ENCODE results near the gene ZNF557. TPM values are rescaled to one million over a fixed set of nuclear protein-coding genes. Genes with fewer than 3 reads are reported as not detected.

ZNF557 gene
- total and polyA plus RNA-seq, 2 of the 8 experiments (the other 6 are each of a cell fraction or from before 2014, with no cell fraction given), result 1.4 to 7.4 TPM

- H4K20me1 ChIP-seq (replicated peaks in 1 of 2; ENCODE audit: control insufficient read depth in 1 of 2, insufficient read depth in 2 of 2, low read length in 2 of 2), result no peaks in the 10 kb centered on the region
- no peak overlapping the region for H4K5ac ChIP-seq (ENCODE audit: insufficient read length, low read depth, low read length)
- DNase-seq (ENCODE audit: low read depth in 1 of 2, low spot score in 2 of 2) (no peak), FAIRE-seq (no peak)
- no peak overlapping the region for H3K4ac ChIP-seq (replicated peaks; ENCODE audit: insufficient read length, low read depth, low read length)
- H2BK120ac ChIP-seq (replicated peaks; ENCODE audit: low read depth, low read length), result no peak overlapping the region
- peaks cover 6 to 10% of the 10 kb centered on the region in 2 experiments; a peak in 2 of 4 replicates for H3K9me3 ChIP-seq (ENCODE audit: insufficient read depth in 2 of 2, low read depth in 1 of 2, low read length in 1 of 2)
- H4K91ac ChIP-seq (replicated peaks; ENCODE audit: insufficient read length, low read length), result no peak overlapping the region
- H2AFZ ChIP-seq (ENCODE audit: low read length), result 0 out of 2 replicates have a peak overlapping the region, but pooled peaks have one; percentile 1
- no peaks in the 10 kb centered on the region for H3K27me3 ChIP-seq (replicated peaks in 1 of 4; ENCODE audit: control insufficient read depth in 3 of 4, extremely low read depth in 1 of 4, insufficient read depth in 3 of 4, low read length in 3 of 4)
- peaks cover 5 to 25% (median 12%) of the 10 kb centered on the region in 4 experiments; a peak in 7 of 8 replicates for H3K36me3 ChIP-seq (ENCODE audit: control insufficient read depth in 2 of 4, insufficient read depth in 4 of 4, low read length in 3 of 4)
- H3K4me2 ChIP-seq (ENCODE audit: insufficient read depth in 1 of 2, low read depth in 2 of 2, low read length in 2 of 2), result peak overlapping the region; percentile 66 to 79
- H3K9ac ChIP-seq (replicated peaks in 1 of 4; ENCODE audit: extremely low read depth in 1 of 4, low read depth in 3 of 4, low read length in 3 of 4), result peak overlapping the region; percentile 56 to 59 (median 58)
- peak overlapping the region; percentile 85 to 95 (median 90) for H3K4me3 ChIP-seq (ENCODE audit: extremely low read depth in 1 of 4, insufficient read depth in 2 of 4, low read depth in 3 of 4, low read length in 4 of 4)
- H3K14ac ChIP-seq (ENCODE audit: insufficient read length), result no peak overlapping the region
- peaks cover 0 to 8% of the 10 kb centered on the region in 2 experiments; a peak in 2 of 4 replicates for H3K79me2 ChIP-seq (ENCODE audit: control insufficient read depth in 1 of 2, insufficient read depth in 2 of 2, low read length in 2 of 2)
- no peak overlapping the region for H2BK12ac ChIP-seq (ENCODE audit: low read depth, low read length)
- no peak overlapping the region for H3K27ac ChIP-seq (ENCODE audit: low read depth, low read length)
- H3K23me2 ChIP-seq (ENCODE audit: low read depth, low read length), result peaks cover 2% of the 10 kb centered on the region; the same call in 1 of the 2 replicates
- no peak overlapping the region for H2AK5ac ChIP-seq (ENCODE audit: low read depth, low read length)
- H2BK5ac ChIP-seq (ENCODE audit: low read depth, low read length), result no peak overlapping the region
- 6% methylated on average over 12 of the region's 12 CpGs; no CpG with 5 or more reads in 1 of the 2 experiments for WGBS, 2 experiments (ENCODE audit: extremely low coverage in 1 of 2, insufficient coverage in 1 of 2, insufficient read length in 1 of 2, insufficient replicate concordance in 2 of 2, low coverage in 1 of 2, low lambda C conversion rate in 2 of 2, missing lambda C conversion rate in 1 of 2)
- H4K8ac ChIP-seq (ENCODE audit: extremely low read depth, insufficient read depth, low read length), result no peak overlapping the region
- TF ChIP-seq SIN3A (conservative IDR thresholded peaks at IDR 0.05 in 1 of 2, IDR thresholded peaks at IDR 0.05 in 1 of 2; ENCODE audit: low read depth in 1 of 2, low read length in 2 of 2) (no peak), KDM5A (IDR thresholded peaks at IDR 0.05; ENCODE audit: low read length) (no peak; the same call in 1 of the 2 replicates), RBBP5 (IDR thresholded peaks at IDR 0.05; ENCODE audit: borderline replicate concordance, low read depth, low read length) (no peak)
- no peak overlapping the region for H3K23ac ChIP-seq (ENCODE audit: insufficient read length)
- H3K56ac ChIP-seq (replicated peaks; ENCODE audit: insufficient read length, low read depth, low read length), result no peak overlapping the region
- ChIA-PET CTCF (ENCODE audit: partially characterized antibody) (interaction anchor here (1.1 kb wide), 1 partner anchor 311 kb away, joined by 4 read pairs; no protein-coding TSS in a partner anchor), POLR2A (ENCODE audit: partially characterized antibody) (interaction anchor here (1.1 to 1.8 kb wide), 4 partner anchors 9 to 29 kb away, joined by 3 to 8 read pairs (median 4); no protein-coding TSS in a partner anchor)
- H2BK15ac ChIP-seq (ENCODE audit: low read length), result no peak overlapping the region
- H3K18ac ChIP-seq (ENCODE audit: extremely low read depth, low read length), result no peak overlapping the region
- no peak overlapping the region for H2BK20ac ChIP-seq (ENCODE audit: low read length)
- H3K4me1 ChIP-seq (replicated peaks in 1 of 4; ENCODE audit: control insufficient read depth in 3 of 4, insufficient read depth in 4 of 4, low read length in 3 of 4), result no peaks in the 10 kb centered on the region
- no peaks in the 10 kb centered on the region for H3K79me1 ChIP-seq (ENCODE audit: low read depth, low read length)
Measured at GRCh38 chr19:7069904-7070226, 362 bp downstream of the ZNF557 start.

Data from H1 (cell line).